Endothelial cell of umbilical vein (primary cell): Measurements from ENCODE around the gene TUBA3D. TPM values are rescaled to one million over a fixed set of nuclear protein-coding genes. Genes with fewer than 3 reads are reported as not detected.

ENCODE experiments used
- BruUV-seq: library from RNA; stranded (reverse); fragments of 400-500 nt; replicated peaks from 2 replicates; lab custom pipeline; 2021; lab: Mats Ljungman, UMichigan
- CTCF ChIA-PET: fragments of 300-600, 350-600 bp; sonication (Branson Sonifier 250); formaldehyde crosslinking; loops from one replicate; lab custom pipeline; 2021; ENCODE audit warnings: antibody characterized with exemption, inconsistent platforms; lab: Charles Lee
- POLR2A ChIA-PET: fragments of 300-600, 350-600 bp; sonication (Branson Sonifier 250); formaldehyde crosslinking; loops from one replicate; lab custom pipeline; 2021; ENCODE audit warnings: antibody characterized with exemption, inconsistent platforms; lab: Charles Lee
- DNase-seq: peaks from one replicate; pipeline ENCODE4 v3.0.0-alpha.2; 2011; ENCODE audit warnings: low read depth, low spot score
- FAIRE-seq: peaks from 2 replicates; lab custom pipeline; 2011; peaks lifted over from hg19 to GRCh38; lab: Jason Lieb, UNC
- H2AFZ ChIP-seq: 2 replicates; pipeline ENCODE4 v1.6.0; 2012; ENCODE audit warnings: low read depth, low read length, control low read depth, inconsistent platforms
- H3K27ac ChIP-seq: 2 replicates; pipeline ENCODE4 v1.5.1; 2011; ENCODE audit warnings: low read depth, mild to moderate bottlenecking, control low read depth, low read length, moderate library complexity; ENCODE audit not compliant: insufficient read depth
- H3K27me3 ChIP-seq, 2 experiments: 2 replicates each; pipeline versions ENCODE4 v1.6.0 to v1.6.1; 2011; ENCODE audit warnings: low read length in 2 of 2, mixed read lengths in 1 of 2; ENCODE audit not compliant: control insufficient read depth in 2 of 2, insufficient read depth in 2 of 2
- H3K36me3 ChIP-seq, 2 experiments: 2 replicates in 1 of 2; 3 replicates in 1 of 2; pipeline ENCODE4 v1.5.1; 2011; ENCODE audit warnings: low read length in 2 of 2, mild to moderate bottlenecking in 1 of 2, moderate library complexity in 1 of 2; ENCODE audit not compliant: control insufficient read depth in 2 of 2, insufficient read depth in 2 of 2; ENCODE audit errors: extremely low read depth in 1 of 2
- H3K4me1 ChIP-seq: 3 replicates; pipeline ENCODE4 v1.5.1; 2011; ENCODE audit warnings: mild to moderate bottlenecking, low read length; ENCODE audit not compliant: control insufficient read depth, insufficient read depth; ENCODE audit errors: extremely low read depth
- H3K4me2 ChIP-seq: 2 replicates; pipeline ENCODE4 v1.6.1; 2011; ENCODE audit warnings: low read length, control low read depth, mixed read lengths; ENCODE audit not compliant: insufficient read depth
- H3K4me3 ChIP-seq, 3 experiments: fragments of 200-600 bp in 1 of 3; sonication (generic), shearing (Covaris generic) in 1 of 3; replicated peaks in 1 of 3; 2 replicates each; pipeline ENCODE4 v1.5.1; 2011 to 2016; ENCODE audit warnings: control low read depth in 3 of 3, low read length in 3 of 3, mild to moderate bottlenecking in 2 of 3, inconsistent platforms in 1 of 3, low read depth in 1 of 3, moderate library complexity in 1 of 3; ENCODE audit not compliant: insufficient read depth in 1 of 3
- H3K79me2 ChIP-seq: 2 replicates; pipeline ENCODE4 v1.6.0; 2012; ENCODE audit warnings: low read length, inconsistent platforms; ENCODE audit not compliant: control insufficient read depth, insufficient read depth
- H3K9ac ChIP-seq: replicated peaks from 2 replicates; pipeline ENCODE3; 2011; ENCODE audit warnings: low read length, control low read depth; ENCODE audit not compliant: insufficient read depth; ENCODE audit errors: extremely low read depth
- H3K9me1 ChIP-seq: replicated peaks from 3 replicates; pipeline ENCODE4 v1.6.0; 2011; ENCODE audit warnings: mild to moderate bottlenecking, low read length; ENCODE audit not compliant: control insufficient read depth, insufficient read depth; ENCODE audit errors: extremely low read depth
- H3K9me3 ChIP-seq: replicated peaks from 2 replicates; pipeline ENCODE4 v1.5.1; 2012; ENCODE audit warnings: low read length, inconsistent platforms; ENCODE audit not compliant: control insufficient read depth, insufficient read depth
- H4K20me1 ChIP-seq: replicated peaks from 2 replicates; pipeline ENCODE3; 2011; ENCODE audit warnings: mild to moderate bottlenecking, low read length; ENCODE audit not compliant: control insufficient read depth, insufficient read depth; ENCODE audit errors: extremely low read depth
- CTCF ChIP-seq, 2 donors: IDR thresholded peaks; 1 replicate in 1 of 2; 2 replicates in 1 of 2; pipeline ENCODE4 v1.5.1; 2011; ENCODE audit warnings: low read length in 2 of 2, mild to moderate bottlenecking in 2 of 2, moderate library complexity in 2 of 2, control low read depth in 1 of 2, inconsistent platforms in 1 of 2, low read depth in 1 of 2; ENCODE audit not compliant: insufficient read depth in 1 of 2; ENCODE audit errors: extremely low read depth in 1 of 2
- EZH2 ChIP-seq: IDR thresholded peaks from 2 replicates; pipeline ENCODE4 v1.6.1; 2012; ENCODE audit warnings: borderline replicate concordance, low read depth, mild to moderate bottlenecking, moderate library complexity, low read length, inconsistent platforms; ENCODE audit not compliant: severe bottlenecking
- FOS ChIP-seq: IDR thresholded peaks from 2 replicates; pipeline ENCODE4 v1.6.1; 2011; ENCODE audit warnings: mild to moderate bottlenecking, low read length, moderate library complexity, borderline replicate concordance; ENCODE audit not compliant: insufficient read depth
- GATA2 ChIP-seq: IDR thresholded peaks from 2 replicates; pipeline ENCODE4 v1.7.0; 2011; ENCODE audit warnings: low read depth, mild to moderate bottlenecking, moderate library complexity, mixed read lengths, low read length; ENCODE audit not compliant: insufficient read length, insufficient read depth
- JUN ChIP-seq: IDR thresholded peaks from 2 replicates; pipeline ENCODE4 v1.6.1; 2011; ENCODE audit warnings: borderline replicate concordance, low read depth; ENCODE audit not compliant: insufficient read length, insufficient read depth
- MAX ChIP-seq: IDR thresholded peaks from 2 replicates; pipeline ENCODE4 v1.6.1; 2011; ENCODE audit not compliant: insufficient read depth, insufficient read length
- MYC ChIP-seq: IDR thresholded peaks from one replicate; pipeline ENCODE4 v1.6.1; 2011; ENCODE audit warnings: mild to moderate bottlenecking, low read depth, low read length
- POLR2A ChIP-seq: IDR thresholded peaks from 2 replicates; pipeline ENCODE4 v1.6.1; 2012; ENCODE audit warnings: low read depth, mild to moderate bottlenecking, control low read depth, low read length
- POLR2AphosphoS5 ChIP-seq: IDR thresholded peaks from 2 replicates; pipeline ENCODE4 v1.6.1; 2012; ENCODE audit warnings: low read depth, mild to moderate bottlenecking, control low read depth, low read length, moderate library complexity; ENCODE audit not compliant: insufficient read depth
- dilution Hi-C: fragments of 300-500 bp; cut with MboI; formaldehyde crosslinking; loops from one replicate; pipeline ENCODE4 v1.15.0; 2019; ENCODE audit warnings: low sequenced_read_pairs; ENCODE audit not compliant: extremely low pct_ligation_motif_present
- intact Hi-C: fragments of 100-400 bp; cut with micrococcal nuclease; formaldehyde crosslinking; loops from one replicate; pipeline ENCODE4 v1.10.0; 2022
- polyA plus RNA-seq, 4 experiments: library from polyadenylated mRNA; depleted of rRNA in 3 of 4; stranded (reverse) in 3 of 4; unstranded in 1 of 4; fragments of >200 nt; gene quantifications; 2 replicates each; pipeline versions ENCODE4 v1.2.1 to v1.2.3, GENCODE V29; 2011 to 2012; ENCODE audit warnings: missing spikeins in 1 of 4
- total RNA-seq: library from RNA; stranded (reverse); gene quantifications from 2 replicates; pipeline ENCODE4 v1.2.3, GENCODE V29; 2021

Gene TUBA3D
- total and polyA plus RNA-seq, 2 donors (not counting 3 experiments of a cell fraction or from before 2014, with no cell fraction given): not detected

GRCh38 chr2:131426727-131427126 lies 49.2 kb upstream of the TUBA3D start:
- DNase-seq (no peak), FAIRE-seq (no peak)
- dilution Hi-C loops (no loop called here), intact Hi-C loops (no loop called here)
- Histone ChIP-seq H2AFZ (no peak overlapping the region), H3K9ac (no peak overlapping the region), H4K20me1 (no peaks in the 10 kb centered on the region), H3K79me2 (no peaks in the 10 kb centered on the region), H3K27me3 (peaks cover 45 to 50% of the 10 kb centered on the region in 2 experiments), H3K9me1 (no peaks in the 10 kb centered on the region), H3K4me3 (no peak overlapping the region), H3K27ac (no peak overlapping the region), H3K9me3 (no peaks in the 10 kb centered on the region), H3K36me3 (no peaks in the 10 kb centered on the region), H3K4me1 (no peaks in the 10 kb centered on the region), H3K4me2 (no peak overlapping the region)
- no TSS peak for BruUV-seq
- CTCF ChIA-PET: no interaction called here
- POLR2A ChIA-PET: no interaction called here
- TF ChIP-seq JUN: no peak
- no peak for TF ChIP-seq MAX
- TF ChIP-seq CTCF (IDR thresholded peaks at IDR 0.05; ENCODE audit: extremely low read depth in 1 of 2, insufficient read depth in 1 of 2, low read depth in 1 of 2, low read length in 2 of 2): no peak
- no peak for TF ChIP-seq MYC
- no peak for TF ChIP-seq POLR2AphosphoS5
- no peak for TF ChIP-seq GATA2
- TF ChIP-seq EZH2: no peak
- no peak for TF ChIP-seq POLR2A
- no peak for TF ChIP-seq FOS
